ENCODE data around the gene P2RY8. TPM values are rescaled to one million over a fixed set of nuclear protein-coding genes. Genes with fewer than 3 reads are reported as not detected.

Gene P2RY8
- total RNA-seq, 1 experiment from 2014 or later, result 0.37 TPM

DNA sequence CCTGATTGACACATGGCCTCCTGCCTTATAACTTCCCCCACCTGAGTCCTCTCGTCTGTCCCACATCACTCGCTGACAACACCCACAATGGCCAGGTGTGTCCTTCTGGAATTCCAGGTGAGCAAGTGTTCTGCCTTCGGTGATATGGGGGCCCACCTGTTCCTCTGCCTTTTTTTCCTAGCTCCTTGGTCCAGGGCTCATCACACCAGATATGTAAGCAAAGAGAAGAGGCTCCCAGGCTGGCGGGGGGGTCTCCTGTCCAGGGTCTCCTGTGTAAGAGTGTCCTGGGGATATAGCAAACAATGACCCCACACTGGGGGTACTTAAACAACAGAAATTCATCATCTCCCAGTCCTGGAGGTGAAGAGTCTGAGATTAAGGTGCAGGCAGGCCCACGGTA, 25.2 kb downstream of the P2RY8 start:
- H3K4me1 Mint-ChIP-seq, result no peaks in the 10 kb centered on the region
- H3K4me3 Mint-ChIP-seq, result no peak overlapping the region
- no peak overlapping the region for H3K27ac Mint-ChIP-seq
- TF ChIP-seq JAZF1 (CRISPR knock-in tag; IDR thresholded peaks at IDR 0.05) (no peak), ZNF263 (CRISPR knock-in tag; IDR thresholded peaks at IDR 0.05; ENCODE audit: low read depth) (no peak), ZNF423 (CRISPR knock-in tag; IDR thresholded peaks at IDR 0.05) (no peak), GABPB1 (CRISPR knock-in tag; IDR thresholded peaks at IDR 0.05) (no peak), JUN (CRISPR knock-in tag; IDR thresholded peaks at IDR 0.05) (no peak), CREM (CRISPR knock-in tag; IDR thresholded peaks at IDR 0.05) (no peak), GRHL2 (CRISPR knock-in tag; IDR thresholded peaks at IDR 0.05; ENCODE audit: insufficient replicate concordance, severe bottlenecking) (no peak), HMGA2 (CRISPR knock-in tag; IDR thresholded peaks at IDR 0.05) (no peak), ZNF232 (CRISPR knock-in tag; IDR thresholded peaks at IDR 0.05) (no peak), KAT7 (CRISPR knock-in tag; IDR thresholded peaks at IDR 0.05; ENCODE audit: borderline replicate concordance) (no peak), EMX1 (CRISPR knock-in tag; IDR thresholded peaks at IDR 0.05) (no peak)
- TF ChIP-seq, protein P1, sequence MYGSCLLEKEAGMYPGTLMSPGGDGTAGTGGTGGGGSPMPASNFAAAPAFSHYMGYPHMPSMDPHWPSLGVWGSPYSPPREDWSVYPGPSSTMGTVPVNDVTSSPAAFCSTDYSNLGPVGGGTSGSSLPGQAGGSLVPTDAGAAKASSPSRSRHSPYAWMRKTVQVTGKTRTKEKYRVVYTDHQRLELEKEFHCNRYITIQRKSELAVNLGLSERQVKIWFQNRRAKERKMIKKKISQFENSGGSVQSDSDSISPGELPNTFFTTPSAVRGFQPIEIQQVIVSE (CRISPR knock-in tag; IDR thresholded peaks at IDR 0.05; ENCODE audit: borderline replicate concordance), result no peak
- TF ChIP-seq, protein P2, sequence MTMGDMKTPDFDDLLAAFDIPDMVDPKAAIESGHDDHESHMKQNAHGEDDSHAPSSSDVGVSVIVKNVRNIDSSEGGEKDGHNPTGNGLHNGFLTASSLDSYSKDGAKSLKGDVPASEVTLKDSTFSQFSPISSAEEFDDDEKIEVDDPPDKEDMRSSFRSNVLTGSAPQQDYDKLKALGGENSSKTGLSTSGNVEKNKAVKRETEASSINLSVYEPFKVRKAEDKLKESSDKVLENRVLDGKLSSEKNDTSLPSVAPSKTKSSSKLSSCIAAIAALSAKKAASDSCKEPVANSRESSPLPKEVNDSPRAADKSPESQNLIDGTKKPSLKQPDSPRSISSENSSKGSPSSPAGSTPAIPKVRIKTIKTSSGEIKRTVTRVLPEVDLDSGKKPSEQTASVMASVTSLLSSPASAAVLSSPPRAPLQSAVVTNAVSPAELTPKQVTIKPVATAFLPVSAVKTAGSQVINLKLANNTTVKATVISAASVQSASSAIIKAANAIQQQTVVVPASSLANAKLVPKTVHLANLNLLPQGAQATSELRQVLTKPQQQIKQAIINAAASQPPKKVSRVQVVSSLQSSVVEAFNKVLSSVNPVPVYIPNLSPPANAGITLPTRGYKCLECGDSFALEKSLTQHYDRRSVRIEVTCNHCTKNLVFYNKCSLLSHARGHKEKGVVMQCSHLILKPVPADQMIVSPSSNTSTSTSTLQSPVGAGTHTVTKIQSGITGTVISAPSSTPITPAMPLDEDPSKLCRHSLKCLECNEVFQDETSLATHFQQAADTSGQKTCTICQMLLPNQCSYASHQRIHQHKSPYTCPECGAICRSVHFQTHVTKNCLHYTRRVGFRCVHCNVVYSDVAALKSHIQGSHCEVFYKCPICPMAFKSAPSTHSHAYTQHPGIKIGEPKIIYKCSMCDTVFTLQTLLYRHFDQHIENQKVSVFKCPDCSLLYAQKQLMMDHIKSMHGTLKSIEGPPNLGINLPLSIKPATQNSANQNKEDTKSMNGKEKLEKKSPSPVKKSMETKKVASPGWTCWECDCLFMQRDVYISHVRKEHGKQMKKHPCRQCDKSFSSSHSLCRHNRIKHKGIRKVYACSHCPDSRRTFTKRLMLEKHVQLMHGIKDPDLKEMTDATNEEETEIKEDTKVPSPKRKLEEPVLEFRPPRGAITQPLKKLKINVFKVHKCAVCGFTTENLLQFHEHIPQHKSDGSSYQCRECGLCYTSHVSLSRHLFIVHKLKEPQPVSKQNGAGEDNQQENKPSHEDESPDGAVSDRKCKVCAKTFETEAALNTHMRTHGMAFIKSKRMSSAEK (CRISPR knock-in tag; IDR thresholded peaks at IDR 0.05; ENCODE audit: borderline replicate concordance), result no peak
- TF ChIP-seq, protein P3, sequence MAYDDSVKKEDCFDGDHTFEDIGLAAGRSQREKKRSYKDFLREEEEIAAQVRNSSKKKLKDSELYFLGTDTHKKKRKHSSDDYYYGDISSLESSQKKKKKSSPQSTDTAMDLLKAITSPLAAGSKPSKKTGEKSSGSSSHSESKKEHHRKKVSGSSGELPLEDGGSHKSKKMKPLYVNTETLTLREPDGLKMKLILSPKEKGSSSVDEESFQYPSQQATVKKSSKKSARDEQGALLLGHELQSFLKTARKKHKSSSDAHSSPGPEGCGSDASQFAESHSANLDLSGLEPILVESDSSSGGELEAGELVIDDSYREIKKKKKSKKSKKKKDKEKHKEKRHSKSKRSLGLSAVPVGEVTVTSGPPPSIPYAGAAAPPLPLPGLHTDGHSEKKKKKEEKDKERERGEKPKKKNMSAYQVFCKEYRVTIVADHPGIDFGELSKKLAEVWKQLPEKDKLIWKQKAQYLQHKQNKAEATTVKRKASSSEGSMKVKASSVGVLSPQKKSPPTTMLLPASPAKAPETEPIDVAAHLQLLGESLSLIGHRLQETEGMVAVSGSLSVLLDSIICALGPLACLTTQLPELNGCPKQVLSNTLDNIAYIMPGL (CRISPR knock-in tag; IDR thresholded peaks at IDR 0.05), result no peak
- H3K27me3 Mint-ChIP-seq (ENCODE audit: low read depth), result peaks cover 12% of the 10 kb centered on the region
- ChIA-PET CTCF (no interaction called here), POLR2A (no interaction called here)
- DNase-seq (ENCODE audit: low spot score) (no peak), ATAC-seq (no peak)
- H3K9me3 Mint-ChIP-seq, result peaks cover 20% of the 10 kb centered on the region
- peaks cover 6% of the 10 kb centered on the region; the same call in 1 of the 2 replicates for H3K36me3 Mint-ChIP-seq

DNA sequence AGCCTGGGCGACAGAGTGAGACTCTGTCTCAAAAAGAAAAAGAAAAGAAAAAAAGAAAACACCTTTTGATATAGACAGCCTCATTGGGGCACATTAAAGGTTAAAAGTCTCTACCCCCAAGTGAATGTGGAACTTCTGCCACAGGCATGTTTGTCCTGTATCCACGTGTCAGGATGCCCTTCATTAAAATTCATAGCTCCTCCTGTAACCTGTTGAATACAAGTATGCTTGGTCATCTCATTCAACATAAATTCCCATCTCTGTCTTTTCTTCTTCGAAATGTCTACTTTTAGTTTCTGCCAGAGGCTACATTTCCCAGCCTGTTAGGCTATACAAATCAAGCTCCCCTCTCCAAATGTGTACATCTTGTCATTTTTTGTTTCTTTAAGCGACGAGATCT, 25.8 kb downstream of the P2RY8 start:
- CTCF ChIA-PET, result no interaction called here
- ATAC-seq, result no peak
- POLR2A ChIA-PET, result no interaction called here
- Mint-ChIP-seq H3K27me3 (ENCODE audit: low read depth) (peaks cover 12% of the 10 kb centered on the region), H3K36me3 (peaks cover 6% of the 10 kb centered on the region; the same call in 1 of the 2 replicates), H3K9me3 (peaks cover 20% of the 10 kb centered on the region), H3K4me3 (no peak overlapping the region), H3K4me1 (no peaks in the 10 kb centered on the region), H3K27ac (no peak overlapping the region)
- no peak for DNase-seq (ENCODE audit: low spot score)
- TF ChIP-seq TP53 (CRISPR knock-in tag; IDR thresholded peaks at IDR 0.05) (no peak), ETV6 (CRISPR knock-in tag; IDR thresholded peaks at IDR 0.05) (no peak), OVOL2 (CRISPR knock-in tag; IDR thresholded peaks at IDR 0.05; ENCODE audit: borderline replicate concordance) (no peak)
- TF ChIP-seq, protein P4, sequence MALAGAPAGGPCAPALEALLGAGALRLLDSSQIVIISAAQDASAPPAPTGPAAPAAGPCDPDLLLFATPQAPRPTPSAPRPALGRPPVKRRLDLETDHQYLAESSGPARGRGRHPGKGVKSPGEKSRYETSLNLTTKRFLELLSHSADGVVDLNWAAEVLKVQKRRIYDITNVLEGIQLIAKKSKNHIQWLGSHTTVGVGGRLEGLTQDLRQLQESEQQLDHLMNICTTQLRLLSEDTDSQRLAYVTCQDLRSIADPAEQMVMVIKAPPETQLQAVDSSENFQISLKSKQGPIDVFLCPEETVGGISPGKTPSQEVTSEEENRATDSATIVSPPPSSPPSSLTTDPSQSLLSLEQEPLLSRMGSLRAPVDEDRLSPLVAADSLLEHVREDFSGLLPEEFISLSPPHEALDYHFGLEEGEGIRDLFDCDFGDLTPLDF (CRISPR knock-in tag; IDR thresholded peaks at IDR 0.05), result no peak
- TF ChIP-seq, protein P5, sequence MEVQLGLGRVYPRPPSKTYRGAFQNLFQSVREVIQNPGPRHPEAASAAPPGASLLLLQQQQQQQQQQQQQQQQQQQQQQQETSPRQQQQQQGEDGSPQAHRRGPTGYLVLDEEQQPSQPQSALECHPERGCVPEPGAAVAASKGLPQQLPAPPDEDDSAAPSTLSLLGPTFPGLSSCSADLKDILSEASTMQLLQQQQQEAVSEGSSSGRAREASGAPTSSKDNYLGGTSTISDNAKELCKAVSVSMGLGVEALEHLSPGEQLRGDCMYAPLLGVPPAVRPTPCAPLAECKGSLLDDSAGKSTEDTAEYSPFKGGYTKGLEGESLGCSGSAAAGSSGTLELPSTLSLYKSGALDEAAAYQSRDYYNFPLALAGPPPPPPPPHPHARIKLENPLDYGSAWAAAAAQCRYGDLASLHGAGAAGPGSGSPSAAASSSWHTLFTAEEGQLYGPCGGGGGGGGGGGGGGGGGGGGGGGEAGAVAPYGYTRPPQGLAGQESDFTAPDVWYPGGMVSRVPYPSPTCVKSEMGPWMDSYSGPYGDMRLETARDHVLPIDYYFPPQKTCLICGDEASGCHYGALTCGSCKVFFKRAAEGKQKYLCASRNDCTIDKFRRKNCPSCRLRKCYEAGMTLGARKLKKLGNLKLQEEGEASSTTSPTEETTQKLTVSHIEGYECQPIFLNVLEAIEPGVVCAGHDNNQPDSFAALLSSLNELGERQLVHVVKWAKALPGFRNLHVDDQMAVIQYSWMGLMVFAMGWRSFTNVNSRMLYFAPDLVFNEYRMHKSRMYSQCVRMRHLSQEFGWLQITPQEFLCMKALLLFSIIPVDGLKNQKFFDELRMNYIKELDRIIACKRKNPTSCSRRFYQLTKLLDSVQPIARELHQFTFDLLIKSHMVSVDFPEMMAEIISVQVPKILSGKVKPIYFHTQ (CRISPR knock-in tag; IDR thresholded peaks at IDR 0.05), result no peak
- TF ChIP-seq, protein P6, sequence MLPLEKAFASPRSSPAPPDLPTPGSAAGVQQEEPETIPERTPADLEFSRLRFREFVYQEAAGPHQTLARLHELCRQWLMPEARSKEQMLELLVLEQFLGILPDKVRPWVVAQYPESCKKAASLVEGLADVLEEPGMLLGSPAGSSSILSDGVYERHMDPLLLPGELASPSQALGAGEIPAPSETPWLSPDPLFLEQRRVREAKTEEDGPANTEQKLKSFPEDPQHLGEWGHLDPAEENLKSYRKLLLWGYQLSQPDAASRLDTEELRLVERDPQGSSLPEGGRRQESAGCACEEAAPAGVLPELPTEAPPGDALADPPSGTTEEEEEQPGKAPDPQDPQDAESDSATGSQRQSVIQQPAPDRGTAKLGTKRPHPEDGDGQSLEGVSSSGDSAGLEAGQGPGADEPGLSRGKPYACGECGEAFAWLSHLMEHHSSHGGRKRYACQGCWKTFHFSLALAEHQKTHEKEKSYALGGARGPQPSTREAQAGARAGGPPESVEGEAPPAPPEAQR (CRISPR knock-in tag; IDR thresholded peaks at IDR 0.05), result no peak
- TF ChIP-seq, protein P7, sequence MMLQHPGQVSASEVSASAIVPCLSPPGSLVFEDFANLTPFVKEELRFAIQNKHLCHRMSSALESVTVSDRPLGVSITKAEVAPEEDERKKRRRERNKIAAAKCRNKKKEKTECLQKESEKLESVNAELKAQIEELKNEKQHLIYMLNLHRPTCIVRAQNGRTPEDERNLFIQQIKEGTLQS (CRISPR knock-in tag; conservative IDR thresholded peaks at IDR 0.05), result no peak
